ENCODE measurements around the gene C14orf39.

C14orf39 gene

GRCh38 chr14:60396718-60397343 is 89.0 kb downstream of the C14orf39 start:
- TF ChIP-seq GATA3 (IDR thresholded peaks at IDR 0.05; ENCODE audit: low read depth, low read length) (no peak), GATA2 (IDR thresholded peaks at IDR 0.05; ENCODE audit: low read depth, low read length) (no peak)
